GM20000 (cell line): ENCODE results near the gene GRAP2.

Experiments
- DNase-seq: peaks from one replicate; pipeline ENCODE4 v3.0.0; 2012; ENCODE audit warnings: low spot score
- TF ChIP-seq, protein P1 (sequence below): IDR thresholded peaks from 2 replicates; pipeline ENCODE4 v1.5.1; 2012; ENCODE audit warnings: mild to moderate bottlenecking, control low read depth; ENCODE audit errors: extremely low read depth, missing control alignments

The GRAP2 gene

DNA sequence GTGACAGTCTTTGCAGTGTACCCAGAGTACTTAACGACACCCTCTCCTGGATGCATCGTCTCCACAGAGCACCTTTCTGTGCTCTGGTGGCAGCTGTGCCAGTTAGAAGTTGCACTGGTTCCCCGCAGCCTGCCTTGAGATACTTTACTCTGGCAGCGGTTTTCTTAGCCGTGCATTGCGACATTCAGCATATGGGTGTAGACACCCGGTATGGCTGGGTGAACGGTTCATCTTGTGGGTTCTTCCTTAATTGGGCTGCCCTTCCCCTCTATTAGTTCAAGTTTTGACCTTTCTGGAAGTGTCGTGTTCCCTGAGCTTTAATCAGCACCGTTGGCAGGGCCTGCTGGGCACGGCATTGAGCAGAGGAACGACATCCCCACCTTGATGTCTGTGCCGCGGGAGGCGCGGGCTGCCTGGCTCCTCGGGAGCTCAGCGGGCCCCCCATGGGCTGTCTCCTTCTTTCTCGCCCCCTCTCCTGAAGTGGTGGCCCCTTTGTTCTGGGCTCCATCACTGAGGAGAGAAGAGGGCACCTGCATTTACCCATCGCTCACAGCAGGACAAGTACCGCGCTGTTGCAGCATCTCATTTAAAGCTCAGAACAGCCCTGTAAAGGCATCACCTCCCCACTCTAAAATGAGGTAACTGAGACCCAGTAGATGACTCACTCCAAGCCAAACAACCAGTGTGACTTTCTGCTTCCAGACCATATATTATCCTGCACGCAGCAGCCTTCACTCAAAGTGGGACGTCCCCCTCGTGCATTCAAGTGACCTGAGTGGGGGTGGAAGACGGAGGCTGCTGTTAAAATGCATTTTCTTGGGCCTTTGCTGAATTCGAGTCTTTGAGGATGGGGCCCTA, 107.2 kb downstream of the GRAP2 start:
- no peak for DNase-seq
- TF ChIP-seq, protein P1, sequence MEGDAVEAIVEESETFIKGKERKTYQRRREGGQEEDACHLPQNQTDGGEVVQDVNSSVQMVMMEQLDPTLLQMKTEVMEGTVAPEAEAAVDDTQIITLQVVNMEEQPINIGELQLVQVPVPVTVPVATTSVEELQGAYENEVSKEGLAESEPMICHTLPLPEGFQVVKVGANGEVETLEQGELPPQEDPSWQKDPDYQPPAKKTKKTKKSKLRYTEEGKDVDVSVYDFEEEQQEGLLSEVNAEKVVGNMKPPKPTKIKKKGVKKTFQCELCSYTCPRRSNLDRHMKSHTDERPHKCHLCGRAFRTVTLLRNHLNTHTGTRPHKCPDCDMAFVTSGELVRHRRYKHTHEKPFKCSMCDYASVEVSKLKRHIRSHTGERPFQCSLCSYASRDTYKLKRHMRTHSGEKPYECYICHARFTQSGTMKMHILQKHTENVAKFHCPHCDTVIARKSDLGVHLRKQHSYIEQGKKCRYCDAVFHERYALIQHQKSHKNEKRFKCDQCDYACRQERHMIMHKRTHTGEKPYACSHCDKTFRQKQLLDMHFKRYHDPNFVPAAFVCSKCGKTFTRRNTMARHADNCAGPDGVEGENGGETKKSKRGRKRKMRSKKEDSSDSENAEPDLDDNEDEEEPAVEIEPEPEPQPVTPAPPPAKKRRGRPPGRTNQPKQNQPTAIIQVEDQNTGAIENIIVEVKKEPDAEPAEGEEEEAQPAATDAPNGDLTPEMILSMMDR = no peak

DNA sequence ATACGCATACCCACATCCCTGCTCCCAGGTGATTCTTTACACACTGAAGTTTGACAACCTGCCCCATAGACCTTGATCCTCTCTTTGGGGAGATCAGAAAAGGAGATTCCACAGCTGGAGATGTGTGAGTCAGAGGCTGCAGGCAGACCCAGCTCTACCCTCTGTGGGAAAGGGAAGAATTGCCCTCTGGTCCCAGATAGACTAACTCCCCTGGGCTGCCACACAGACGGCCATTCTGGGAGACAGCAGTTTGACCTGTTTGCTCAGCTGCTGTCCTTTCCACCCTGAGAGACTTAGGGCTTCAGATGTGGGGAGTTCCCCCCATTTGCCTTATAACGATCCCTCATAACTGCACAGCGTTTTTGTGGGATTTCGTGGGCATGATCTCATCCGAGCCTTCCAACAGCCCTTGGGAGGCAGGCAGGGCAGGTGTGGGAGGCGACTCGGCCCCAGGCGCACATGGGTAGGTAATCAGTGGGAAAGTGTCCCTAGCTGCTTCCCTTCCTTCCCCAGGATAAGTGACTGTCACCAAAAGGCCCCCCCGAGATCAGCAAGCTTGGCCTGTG, 107.9 kb downstream of the GRAP2 start:
- DNase-seq = no peak
- TF ChIP-seq, protein P1 = no peak

DNA sequence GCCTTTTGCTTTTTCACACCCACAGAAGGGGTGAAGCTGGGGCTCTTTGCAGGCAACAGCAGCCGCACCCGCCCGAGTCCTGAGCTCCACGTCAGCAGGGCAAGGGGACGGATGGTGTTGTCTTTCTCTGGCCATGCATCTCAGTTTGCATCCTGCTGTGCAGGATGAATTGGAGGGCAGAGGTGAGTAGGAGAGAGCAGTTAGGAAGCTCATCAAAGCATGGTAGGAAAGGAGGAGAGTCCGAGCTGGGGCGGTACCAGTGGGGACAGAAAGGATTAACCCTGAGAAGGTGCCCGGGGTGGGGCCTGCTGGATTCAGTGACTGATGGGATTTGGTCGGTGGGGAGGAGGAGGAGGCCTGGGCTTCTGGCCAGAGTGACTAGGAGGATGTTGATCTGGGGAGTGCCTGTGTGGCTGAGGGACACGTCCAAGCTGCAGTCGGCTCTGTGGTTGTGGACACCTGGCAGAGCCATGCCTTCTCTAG, 108.4 kb downstream of the GRAP2 start:
- TF ChIP-seq, protein P1 = no peak
- no peak for DNase-seq

DNA sequence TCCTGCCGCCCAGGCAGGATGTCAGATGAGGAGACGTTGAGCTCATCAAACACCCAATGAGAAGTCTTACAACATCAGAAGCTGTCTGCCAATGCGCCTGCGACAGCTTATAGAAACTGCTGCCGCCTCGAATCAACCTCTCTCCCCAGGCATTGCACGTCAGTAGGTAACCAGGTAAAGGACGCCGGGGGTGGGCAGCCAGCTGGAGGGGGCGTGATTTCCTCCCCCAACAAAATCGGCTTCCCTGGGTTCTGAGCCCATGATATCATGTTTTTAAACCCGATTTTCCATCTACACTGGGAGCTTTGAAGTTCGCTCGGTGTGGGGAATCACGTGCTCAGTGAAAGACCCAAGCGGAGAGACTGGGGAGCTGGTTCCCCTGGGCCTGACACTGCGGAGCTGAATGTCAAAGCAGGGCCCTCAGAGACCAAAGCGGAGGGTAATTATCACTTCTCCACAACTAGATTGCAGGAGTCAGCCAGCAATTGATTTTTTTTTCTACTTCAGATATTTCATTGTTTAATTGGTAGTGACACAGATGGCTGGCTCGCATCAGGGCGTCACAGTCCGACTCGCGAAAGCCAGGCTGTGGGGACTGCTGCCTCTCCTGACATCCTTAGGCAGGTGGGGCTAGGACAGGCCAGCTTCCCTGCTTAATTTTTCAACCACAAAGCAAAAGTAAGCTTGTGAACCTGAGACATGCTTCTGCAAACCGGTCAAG, 109.2 kb downstream of the GRAP2 start:
- DNase-seq = no peak
- TF ChIP-seq, protein P1 = no peak

DNA sequence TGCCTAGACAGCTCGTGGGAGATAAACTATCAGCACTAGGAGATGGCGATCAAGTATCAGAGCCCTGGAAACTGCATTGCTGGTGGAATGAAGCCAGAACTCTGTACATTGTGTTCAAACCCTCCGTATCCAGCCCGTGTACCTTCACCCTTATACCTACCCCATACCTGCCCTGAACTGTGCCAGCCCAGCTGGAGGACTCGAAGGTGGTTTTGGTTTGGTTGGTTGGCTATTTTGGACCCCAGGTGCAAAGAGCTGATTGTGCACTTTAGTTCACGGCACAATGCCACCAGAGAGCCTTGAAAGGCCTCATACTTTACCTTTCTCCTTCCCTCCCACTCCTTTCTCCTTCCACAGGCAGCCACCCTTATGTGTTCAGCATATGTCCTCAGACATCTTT, 109.9 kb downstream of the GRAP2 start:
- DNase-seq = no peak
- TF ChIP-seq, protein P1 = no peak

DNA sequence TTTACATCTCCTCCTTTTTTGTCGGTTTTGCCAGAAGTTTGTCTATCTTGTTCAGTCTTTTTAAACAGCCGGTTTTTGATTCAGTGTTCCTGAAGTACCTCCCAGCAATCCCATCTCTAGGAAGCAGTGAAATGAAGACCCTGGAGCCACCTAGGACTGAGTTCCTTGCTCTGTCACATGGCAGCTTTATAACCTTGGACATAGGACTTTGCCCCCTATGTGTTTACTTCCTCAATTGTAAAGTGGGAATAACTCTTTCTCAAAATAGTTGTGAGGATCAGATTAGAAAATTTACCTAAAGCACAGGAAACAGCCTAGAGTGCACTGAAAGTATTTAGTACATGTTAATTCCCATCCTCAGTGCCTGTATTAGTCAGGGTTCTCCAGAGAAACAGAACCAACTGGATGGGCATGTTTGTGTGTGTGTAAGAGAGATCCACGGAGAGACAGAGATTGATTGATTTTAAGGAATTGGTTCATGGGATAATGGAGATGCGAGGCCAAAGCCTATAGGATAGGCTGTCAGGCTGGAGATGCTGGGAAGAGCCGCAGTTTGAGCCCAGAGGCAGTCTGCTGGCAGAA, 113.9 kb downstream of the GRAP2 start:
- no peak for DNase-seq
- TF ChIP-seq, protein P1 = no peak
